Keratinocyte (primary cell): Measurements from ENCODE around the gene PLEK.

Experiments used
- CTCF ChIP-seq, 3 experiments: IDR thresholded peaks in 1 of 3; conservative IDR thresholded peaks in 1 of 3; optimal IDR thresholded peaks in 1 of 3; 2 replicates in 2 of 3; 3 replicates in 1 of 3; pipeline versions ENCODE3 to v1.5.1; 2011; ENCODE audit warnings: low read length in 3 of 3, mild to moderate bottlenecking in 3 of 3, moderate library complexity in 2 of 3, control low read depth in 1 of 3, inconsistent platforms in 1 of 3; ENCODE audit not compliant: insufficient read depth in 2 of 3; ENCODE audit errors: extremely low read depth in 1 of 3
- EZH2 ChIP-seq: IDR thresholded peaks from one replicate; pipeline ENCODE4 v1.6.1; 2012; ENCODE audit warnings: inconsistent platforms, mild to moderate bottlenecking, low read length, moderate library complexity

- TF ChIP-seq CTCF (optimal IDR thresholded peaks at IDR 0.05 in 1 of 3, IDR thresholded peaks at IDR 0.05 in 1 of 3, conservative IDR thresholded peaks at IDR 0.05 in 1 of 3; ENCODE audit: extremely low read depth in 1 of 3, insufficient read depth in 2 of 3, low read length in 3 of 3) (no peak), EZH2 (no peak)
These were observed 44.9 kb upstream of the PLEK start for GRCh38 chr2:68320118-68320641.
